ENCODE results near the gene ASPRV1.
A peak's percentile ranks its signal among the peaks of the same experiment; 100 is the strongest.

Gene ASPRV1

GRCh38 chr2:69988086-69988635, 26.7 kb upstream of the ASPRV1 start:
- DNase-seq: no peak

GRCh38 chr2:69986691-69987090, 25.3 kb upstream of the ASPRV1 start:
- DNase-seq: no peak

DNA sequence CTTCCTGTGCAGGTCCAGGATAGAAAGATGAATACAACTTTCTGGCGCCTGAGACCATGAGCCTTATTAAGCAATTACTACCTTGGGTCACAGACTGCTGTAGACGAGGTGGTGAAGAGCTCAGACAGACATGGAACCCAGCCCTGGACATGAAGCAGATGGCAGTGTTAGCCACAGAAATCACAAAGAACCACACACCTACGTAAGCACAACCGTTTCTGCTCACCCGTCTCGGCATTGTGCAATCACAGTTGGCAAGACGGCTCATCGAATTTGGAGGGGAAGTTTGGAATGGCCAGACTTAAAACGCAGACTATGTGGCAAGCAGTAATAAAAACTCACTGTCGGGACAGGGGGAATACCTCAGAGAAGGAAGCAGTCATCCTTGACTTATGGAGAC, 24.3 kb upstream of the ASPRV1 start:
- no peak for DNase-seq

- no peak for DNase-seq
These were observed 23.8 kb upstream of the ASPRV1 start for GRCh38 chr2:69985216-69985615.

GRCh38 chr2:69983392-69983966, 22.0 kb upstream of the ASPRV1 start:
- no peak for DNase-seq

DNA sequence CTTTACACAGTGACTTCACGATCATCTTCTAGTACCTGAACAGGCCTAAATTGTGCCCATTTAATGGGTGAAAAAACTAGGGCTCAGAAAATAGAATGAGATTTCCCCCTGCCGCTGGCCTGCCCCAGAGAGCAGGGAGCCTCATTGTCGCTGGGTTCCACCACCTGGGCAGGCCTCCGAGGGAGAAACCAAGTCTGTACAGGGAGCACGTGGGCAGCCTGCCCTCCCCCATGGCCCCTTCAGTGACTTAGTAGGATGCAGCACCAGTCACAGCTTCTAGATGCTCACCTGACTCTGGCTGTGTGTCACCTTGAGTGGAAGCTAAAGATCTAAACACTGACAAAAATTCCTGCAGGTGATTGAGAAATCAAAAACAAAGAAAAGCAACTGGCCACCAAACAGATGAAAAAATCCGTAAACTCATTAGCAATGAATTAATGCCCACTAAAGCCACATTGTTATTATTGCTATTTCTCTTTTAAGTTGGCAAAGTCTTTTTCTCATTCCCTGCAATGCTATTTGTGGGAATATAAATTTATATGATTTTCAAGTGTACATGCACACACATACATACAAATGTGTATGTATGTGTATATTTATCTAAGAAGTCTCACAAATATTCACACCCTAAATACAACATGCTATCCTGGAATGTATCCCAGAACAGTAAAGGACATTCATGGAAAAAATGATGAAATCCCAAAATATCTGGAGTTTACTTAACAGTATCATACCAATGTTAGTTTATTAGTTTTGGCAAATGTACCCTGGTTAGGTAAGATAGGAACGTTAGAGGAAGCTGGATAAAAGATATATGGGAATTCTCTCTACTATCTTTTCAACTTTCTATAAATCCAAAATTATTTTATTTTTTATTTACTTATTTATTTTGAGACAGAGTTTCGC, 18.7 kb upstream of the ASPRV1 start:
- DNase-seq: peak; percentile 20

DNA sequence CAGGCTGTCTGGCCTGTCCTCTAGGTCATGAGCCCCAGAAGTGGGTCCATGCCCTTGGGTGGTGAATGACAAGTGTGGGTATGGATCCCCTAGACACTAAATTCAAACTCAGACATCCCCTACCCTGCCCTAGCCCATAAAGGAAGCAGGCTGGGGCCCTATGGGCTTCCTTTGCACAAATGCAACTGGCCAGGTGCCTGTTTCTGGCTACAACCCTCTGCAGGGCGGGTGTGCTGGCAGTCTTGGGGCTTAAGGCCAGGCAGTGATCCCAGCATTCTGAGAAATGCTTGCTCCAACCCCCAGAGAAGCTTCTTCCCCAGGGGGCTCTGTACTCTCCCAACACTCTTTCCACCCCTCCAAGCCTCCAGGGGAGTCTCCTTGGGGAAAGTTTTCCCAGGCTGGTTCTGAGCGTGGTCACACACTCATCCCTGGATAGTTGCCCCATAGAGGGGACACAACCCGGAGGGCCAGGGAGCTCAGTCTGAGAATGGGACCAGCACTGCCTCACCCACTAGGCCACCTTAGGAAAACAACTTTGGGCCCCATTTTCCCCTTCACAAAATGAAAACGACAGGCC, 16.6 kb upstream of the ASPRV1 start:
- DNase-seq: no peak

DNA sequence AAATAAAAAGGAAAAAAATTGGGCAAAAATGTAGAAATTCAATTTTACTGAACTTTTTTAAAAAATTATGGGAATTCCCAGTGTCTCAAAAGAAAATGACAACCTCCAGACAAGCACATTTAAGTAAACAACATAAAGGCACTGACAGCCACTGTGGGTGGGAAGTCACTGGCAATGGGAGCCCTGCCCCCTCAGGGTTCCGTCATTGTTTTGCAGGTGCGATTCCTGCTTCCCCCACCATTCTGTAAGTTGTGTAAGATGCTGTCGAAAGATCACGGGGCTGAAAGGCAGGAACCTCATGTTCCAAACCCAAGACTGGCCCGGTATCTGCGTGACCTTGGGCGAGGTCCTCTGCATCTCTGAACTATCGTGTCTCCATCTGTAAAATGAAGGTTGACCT, 15.8 kb upstream of the ASPRV1 start:
- DNase-seq: no peak

DNA sequence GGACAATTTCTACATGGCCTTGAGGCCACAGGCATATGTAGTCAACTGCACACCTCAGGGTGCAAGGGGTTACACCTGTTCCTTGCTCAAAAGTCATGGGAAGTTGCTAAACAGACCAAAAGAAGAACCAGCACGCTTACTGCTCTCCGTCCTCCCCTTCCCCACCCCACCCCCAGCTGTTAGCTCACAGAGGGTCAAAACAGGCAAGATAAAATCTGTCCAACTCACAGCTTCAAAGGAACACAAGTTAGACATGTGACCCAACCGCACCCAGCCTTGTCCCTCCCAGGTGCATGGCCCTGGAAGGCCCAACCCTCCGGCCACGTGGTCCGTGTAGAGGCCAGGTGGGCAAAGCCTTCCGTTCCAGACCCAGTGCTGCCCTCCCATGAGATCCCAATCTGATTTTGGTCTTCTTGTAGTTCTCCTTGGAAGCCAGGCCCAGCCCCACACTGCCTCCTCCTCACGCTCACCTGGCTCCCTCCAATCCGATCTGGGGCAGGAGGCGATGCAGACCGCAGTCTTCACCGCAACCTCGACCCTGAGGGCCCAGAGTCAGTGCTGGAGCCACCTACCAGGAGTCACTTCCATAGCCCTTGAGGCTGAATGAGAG, 14.5 kb upstream of the ASPRV1 start:
- DNase-seq: no peak

- DNase-seq: no peak
These were observed 13.9 kb upstream of the ASPRV1 start for GRCh38 chr2:69975136-69975852.

GRCh38 chr2:69973335-69973735, 11.9 kb upstream of the ASPRV1 start:
- peak; percentile 16 for DNase-seq

- no peak for DNase-seq
These were observed 11.4 kb upstream of the ASPRV1 start for GRCh38 chr2:69972822-69973221.

GRCh38 chr2:69969991-69970390, 8.6 kb upstream of the ASPRV1 start:
- DNase-seq: no peak

DNA sequence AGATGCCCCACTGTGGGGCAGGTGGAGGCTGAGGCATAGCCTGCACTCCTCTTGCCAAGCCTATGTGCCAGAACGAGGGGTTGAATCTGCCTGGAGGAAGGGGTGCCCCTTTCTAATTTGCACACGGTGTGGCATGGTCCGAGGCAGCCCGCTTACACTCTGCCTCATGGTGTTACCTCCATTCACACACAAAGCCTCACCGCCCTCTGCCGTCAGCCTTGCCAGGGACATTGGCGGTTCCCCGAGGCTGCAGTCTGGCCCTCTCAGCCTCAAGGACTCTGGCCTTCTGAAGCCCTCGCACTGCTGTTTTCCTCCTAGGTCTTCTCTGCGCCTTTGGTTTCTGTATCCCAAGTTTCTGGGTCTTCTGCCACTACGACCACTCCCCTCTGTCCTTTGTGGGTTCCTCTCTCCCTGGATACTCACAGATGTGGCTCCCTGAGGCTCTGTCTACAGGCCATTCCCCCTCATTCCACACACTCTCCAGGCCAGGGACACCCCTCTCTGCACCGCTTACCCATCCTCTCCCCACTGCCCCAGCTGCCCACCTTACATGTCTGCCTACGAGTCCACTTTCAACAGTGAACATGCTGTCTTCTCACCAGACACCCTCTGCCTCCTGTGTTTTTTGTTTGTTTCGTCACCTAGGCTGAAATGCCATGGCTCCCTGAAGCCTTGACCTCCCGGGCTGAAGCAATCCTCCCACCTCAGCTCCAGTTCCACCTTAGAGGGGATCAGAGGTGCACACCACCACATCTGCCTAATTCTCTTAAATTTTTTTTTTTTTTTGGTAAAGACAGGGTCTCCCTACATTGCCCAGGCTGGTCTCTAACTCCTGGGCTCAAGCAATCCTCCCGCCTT, 7.9 kb upstream of the ASPRV1 start:
- DNase-seq: no peak

DNA sequence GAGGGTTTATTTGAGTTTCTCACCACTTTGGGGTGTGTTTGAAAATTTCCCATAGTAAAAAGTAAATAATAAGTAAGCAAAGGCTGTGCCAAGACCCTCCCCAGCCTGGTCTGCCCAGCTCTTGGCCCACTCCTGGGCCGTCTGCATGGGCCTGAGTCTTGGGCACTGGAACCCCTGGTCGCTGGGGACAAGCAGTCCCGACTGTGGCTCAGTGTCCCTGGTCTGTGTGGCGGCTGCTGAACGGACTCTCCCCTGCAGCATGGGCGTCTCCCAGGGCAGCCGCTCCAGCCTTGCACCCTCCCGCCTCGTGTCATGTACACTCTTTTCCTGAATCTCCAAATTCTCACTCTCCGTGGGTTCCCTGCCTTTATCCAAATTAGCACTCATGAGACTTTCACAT, 7.2 kb upstream of the ASPRV1 start:
- no peak for DNase-seq

DNA sequence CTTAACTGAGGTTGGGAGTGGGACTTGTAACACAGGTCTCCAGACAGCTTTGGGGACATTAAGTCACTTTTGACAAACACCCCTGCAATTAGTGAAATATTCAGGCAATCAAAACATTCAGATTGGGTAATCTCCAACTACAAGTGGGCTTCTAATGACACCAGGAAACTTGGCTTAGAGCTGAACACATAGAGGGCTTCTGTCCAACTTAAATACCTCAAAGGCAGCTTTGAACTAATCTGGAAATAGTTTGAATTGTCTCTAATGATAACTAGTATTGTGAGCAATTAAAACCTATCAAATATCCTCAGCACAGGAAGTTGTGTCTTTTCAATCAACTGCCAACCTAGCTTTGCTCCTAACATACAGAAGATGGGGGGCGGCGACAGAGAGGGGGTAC, 5.1 kb upstream of the ASPRV1 start:
- DNase-seq: no peak

DNA sequence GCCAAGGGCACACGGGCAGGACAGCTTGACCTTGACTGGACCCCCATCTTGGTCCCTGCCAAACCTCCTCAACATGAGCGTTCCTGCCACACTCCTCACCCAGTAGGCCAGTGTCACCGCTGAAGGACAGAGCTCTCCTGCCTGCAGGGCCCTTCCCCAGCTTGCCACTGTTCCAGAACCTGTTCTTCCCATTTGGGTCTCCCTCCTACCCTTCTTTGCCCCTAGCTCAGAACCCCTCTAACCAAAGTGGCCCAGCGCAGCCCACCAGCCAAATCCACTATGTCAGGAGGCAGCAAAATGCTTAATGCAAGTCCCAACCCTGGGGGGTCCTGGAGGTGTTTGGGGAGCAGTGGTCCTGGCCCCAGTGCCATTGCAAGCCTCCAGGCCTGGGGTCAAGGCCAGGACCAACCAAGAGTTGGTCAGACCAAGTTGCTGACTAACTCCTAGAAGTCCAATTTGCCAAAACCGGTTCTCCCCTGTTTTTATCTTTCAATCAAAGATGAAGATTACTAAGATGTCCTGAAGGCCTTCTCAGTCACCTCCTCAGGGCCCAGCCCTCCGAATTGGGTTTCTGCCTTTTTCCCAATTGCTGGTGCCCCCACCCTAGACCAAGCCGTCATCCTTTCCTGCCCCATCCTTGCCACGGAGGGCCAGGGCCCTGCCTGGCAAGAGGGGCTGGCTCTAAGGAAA, 4.5 kb upstream of the ASPRV1 start:
- DNase-seq: no peak

DNA sequence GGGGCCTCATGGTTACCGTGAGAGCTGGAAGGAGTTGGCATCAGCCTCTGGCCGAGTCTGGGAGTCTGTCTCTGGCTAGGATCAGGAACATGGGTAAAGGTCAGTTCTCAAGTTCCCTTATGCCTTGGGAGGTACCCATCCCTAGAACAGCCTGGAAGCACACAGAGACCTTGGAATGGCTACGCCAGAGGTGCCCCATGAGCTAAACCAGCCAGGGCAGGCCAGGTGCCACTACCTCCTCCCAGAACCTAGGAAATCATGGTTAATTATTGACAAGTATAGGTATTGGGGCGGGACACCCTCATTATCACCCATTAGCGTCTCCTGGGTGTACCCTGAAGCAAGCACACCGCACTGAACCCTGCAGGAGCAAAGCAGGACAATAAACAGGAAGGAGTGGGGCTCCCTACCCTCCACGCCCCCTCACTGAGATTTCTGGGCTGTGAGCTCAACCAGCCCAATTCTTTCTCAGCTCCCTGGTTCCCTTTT, 3.0 kb upstream of the ASPRV1 start:
- DNase-seq: no peak

DNA sequence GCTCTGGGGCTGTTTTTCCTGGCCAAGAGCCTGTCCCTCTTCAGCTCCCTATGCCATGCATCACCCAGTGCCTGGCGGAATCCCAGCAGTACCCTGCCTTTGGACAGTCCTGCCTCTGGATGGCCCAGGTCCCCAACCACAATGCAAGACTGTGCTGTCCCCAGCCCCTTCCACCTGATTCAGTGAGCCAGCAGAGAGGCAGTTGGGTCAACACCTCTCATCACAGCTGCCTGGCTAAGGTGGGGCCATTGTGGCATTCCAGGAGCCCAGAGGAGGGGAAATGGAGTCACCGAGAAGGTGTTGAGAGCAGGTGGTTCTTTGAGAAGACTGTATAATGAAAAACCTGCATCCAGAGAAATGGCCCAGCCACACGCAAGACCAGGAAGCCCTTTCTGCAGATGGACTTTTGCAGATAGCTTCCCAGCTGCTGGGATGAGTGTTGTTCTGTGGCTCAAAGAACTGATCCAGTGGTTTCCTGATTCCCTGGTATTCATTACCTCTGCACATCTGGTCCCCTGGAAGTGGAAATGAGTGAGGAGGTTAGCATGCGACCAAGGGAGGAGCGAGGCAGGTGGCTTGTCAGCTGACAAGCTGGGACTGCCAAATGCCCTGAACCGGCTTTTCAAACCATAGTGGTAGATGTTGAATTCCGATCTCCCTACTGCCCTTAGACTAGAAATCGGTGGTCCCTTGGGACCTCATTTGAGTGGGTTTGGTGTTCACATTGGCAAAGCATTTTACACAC, 1.7 kb upstream of the ASPRV1 start:
- DNase-seq: no peak

DNA sequence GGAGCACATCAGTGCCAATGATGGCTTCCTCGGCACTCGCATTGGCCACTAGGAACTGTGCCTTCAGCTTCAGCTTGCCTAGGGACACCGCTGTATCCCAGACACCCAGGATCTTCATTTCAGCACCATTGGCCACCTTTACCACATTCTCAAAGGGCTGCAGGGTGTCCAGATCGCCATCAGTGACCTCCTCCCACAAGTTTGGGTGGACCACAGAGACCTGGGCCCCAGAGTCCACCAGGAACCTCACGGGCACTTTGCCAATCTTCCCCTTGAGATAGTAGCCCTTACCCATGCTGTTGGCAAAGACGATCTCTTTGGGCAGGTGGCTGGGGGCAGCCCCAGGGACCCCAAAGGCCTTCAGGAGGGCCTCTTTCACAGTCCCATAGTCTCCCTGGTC, 610 bp downstream of the ASPRV1 start:
- no peak for DNase-seq
